ENCODE results near the gene PCBP4.

PCBP4 gene

DNA sequence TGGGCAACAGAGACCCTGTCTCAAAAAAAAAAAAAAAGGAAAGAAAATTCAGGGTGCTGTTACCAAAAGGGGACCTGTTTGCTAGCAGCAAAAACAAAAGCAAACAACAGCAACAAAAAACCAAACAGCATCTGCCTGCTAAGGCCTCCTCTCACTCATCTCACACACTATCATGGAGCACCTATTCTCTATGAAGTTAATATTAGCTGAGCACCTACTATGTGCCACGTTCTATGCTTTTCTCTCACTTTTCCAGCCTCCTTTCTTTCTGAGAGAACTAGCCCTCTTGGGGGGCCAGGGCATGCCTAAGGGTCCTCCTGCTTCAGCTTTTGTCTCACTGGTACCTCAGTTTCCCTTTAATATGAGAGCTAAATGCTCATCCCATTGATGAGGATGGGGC lies 12.5 kb downstream of the PCBP4 start:
- no peak for DNase-seq

DNA sequence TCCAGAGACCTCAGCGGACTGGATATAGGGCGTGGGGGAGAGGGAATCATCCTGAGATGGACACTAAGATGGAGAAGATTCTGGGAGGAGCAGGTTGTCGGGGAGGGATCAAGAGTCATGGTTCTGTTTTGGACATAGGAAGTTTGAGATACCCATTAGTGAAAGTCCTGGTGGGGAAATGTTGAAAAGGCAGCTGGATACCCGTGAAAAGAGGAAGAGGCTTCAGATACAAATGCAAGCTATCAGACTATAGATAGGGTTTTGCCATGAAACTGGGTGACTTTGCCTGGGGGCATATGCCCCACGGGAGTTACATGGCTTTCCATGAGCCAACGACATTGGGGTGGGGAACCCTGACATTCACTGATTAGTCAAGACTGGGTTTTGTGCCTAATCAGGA lies 13.1 kb downstream of the PCBP4 start:
- DNase-seq, result no peak

DNA sequence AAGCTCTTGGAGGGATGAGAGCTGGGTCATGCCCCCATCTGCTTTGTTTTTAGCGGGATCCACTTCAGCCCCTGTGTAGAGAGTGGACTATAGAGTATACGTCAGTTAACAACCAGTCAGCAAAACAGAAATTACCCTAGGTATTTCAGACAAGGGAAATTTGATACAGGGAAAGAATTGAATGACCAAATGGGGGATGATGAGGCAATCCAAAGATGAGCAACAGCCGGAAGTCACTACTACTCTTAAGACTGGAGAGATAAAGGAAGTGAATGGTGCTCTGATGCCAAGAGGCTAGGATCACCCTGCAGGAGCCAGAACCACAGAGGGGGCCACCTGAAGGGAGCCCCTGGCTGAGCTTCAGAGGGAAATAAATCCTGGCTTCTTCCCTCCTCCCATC lies 13.8 kb downstream of the PCBP4 start:
- peak; percentile 53 for DNase-seq

DNA sequence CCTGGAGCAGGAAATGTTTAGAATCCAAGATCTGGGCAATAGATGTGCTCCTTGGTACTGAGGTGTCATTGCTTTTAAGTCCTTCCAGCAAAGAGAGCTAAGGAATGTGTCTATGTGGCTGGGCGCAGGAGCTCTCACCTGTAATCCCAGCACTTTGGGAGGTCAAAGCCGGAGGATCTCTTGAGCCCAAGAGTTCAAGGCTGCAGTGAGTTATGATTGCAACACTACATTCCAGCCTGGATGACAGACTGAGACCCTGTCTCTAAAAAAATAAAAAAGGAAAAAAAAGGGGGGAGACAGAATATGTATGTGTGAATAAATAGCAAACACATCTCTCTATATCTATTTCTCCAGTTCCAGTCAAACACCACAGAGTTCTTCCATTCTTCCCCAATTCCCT lies 16.4 kb downstream of the PCBP4 start:
- DNase-seq, result no peak

DNA sequence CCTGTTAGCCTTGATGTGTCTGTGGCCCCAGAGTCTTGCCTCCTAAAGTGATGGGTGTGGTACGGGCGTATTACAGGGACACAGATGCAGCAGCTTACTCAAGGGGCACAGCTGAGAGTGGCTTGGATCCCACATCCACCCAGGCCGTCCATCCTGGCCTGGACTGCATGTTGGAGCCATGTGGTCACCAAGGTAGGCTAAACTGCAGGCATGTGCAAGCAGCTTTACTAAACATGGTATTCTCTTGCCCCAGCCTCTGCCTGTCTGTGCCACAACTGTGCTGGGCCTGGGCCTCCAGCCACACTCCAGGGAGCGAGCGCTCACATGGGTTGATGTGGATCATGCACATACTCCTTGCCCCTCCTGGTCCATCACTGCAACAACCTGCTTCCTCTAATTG lies 18.1 kb downstream of the PCBP4 start:
- no peak for DNase-seq

DNA sequence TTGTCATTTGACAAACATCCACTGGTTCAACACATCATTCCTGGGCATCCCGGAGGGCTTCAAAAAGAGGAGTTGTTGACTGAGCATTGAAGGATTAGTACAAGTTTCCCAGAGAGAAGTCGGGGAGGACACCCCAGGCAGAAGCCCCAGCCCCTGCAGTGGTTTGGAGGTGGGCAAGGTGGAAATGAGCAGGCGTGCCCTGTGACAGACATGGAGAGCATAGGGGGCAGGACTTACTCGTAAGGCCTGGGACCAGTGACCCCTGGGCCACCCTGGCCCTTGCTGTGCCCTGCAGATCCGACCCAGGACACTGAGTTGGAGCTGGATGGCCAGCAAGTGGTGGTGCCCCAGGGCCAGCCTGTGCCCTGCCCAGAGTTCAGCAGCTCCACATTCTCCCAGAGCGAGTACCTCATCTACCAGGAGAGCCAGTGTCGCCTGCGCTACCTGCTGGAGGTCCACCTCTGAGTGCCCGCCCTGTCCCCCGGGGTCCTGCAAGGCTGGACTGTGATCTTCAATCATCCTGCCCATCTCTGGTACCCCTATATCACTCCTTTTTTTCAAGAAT lies 19.2 kb downstream of the PCBP4 start:
- DNase-seq, result no peak

DNA sequence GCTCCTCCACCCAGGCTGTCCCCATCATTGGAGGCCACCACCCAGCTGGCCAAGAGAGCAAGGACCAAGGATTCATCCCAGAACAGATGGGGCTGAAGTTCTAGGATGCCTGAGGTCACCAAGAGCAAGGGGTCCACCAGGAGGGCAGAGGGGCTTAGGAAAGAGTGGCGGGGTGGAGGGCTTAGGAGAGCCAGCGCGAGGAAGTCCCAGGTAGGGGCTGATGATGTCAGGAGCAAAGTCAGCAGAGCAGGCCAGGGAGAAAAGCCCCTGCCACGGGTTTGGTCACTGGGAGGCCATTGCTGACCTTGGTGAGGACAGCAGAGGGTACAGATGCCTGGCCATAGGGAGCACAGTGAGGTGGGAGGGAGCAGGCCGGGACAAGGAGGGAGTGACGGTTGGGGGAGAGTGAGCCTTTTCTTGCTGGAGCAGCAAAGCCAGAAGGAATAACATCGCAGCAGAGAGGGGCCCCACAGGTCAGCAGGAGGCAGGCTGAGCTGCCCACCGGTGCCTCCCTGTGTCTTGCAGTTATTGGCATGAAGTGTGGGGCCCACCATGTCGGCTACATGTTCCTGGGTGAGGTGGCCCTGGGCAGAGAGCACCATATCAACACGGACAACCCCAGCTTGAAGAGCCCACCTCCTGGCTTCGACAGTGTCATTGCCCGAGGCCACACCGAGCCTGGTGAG lies 19.9 kb downstream of the PCBP4 start:
- DNase-seq, result no peak

DNA sequence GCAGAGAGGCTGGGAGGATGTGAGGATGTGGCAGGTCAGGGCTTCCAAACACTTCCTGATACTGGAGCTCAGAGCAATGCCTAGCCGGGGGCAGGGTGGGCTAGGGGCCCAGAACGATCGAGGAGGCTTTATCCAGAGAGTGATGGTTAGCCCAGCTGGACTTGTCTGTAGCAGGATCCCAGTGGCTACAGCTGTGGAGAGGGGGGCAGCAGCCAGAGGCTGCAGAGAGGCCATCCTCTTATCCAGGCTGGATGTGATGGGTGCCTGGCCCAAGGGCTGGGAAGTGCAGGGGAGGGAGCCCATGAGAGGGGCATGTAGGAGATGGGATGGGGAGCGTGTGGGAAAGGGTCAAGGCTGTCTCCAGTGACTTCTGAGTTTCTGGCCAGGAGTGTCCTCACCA lies 20.5 kb downstream of the PCBP4 start:
- DNase-seq, result no peak

DNA sequence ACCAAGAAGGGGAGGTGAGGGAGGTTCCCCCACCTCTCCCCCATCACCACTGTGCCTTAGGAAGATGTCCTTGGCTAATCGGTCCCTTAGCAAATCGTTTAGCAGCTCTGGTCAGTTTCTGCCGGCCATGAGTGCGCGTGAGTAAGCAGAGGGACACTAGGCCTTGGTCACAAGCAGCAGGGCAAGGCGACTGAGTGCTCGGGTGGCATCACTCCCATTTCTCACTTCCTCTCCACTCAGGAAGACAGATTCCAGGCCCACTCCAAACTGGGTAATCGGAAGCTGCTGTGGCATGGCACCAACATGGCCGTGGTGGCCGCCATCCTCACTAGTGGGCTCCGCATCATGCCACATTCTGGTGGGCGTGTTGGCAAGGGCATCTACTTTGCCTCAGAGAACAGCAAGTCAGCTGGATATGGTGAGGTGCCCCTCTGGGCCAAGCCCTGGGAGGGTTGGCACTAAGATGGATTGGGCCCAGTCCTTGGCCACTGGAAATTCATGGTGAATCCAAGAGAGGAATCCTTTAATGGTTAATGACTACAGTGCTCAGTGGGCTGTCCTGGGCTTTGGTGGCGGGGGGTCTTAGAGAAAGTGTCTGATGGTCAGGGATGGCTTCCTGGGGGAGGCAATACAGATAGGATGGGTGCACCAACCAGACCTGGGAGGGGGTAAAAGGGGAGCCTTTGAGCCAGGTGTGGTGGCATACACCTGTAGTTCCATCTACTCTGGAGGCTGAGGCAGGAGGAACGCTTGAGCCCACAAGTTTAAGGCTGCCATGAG lies 21.1 kb downstream of the PCBP4 start:
- DNase-seq, result no peak

DNA sequence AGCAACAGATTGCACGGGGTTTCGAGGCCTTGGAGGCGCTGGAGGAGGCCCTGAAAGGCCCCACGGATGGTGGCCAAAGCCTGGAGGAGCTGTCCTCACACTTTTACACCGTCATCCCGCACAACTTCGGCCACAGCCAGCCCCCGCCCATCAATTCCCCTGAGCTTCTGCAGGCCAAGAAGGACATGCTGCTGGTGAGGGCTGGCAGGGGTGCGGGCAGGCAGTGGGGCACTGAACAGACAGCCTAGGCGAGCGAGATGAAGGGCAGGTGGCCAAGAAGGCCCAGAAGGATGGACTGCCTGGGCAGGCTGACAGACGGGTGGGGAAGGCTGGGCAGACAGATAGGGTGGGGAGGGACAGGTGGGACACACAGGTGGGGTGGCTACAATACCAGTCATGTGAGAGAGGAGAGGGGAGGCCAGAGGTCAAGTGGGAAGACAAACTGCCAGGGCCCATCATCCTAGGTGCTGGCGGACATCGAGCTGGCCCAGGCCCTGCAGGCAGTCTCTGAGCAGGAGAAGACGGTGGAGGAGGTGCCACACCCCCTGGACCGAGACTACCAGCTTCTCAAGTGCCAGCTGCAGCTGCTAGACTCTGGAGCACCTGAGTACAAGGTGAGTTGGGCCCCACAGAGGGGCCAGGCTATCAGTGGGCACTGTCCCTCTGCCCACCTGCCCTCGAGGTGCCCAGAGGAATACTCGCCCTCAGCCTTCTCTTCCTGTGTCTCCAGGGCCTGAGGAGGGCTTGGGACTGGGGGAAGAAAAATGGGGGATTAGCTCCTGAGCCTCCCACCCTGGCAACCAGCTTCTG lies 22.0 kb downstream of the PCBP4 start:
- no peak for DNase-seq

DNA sequence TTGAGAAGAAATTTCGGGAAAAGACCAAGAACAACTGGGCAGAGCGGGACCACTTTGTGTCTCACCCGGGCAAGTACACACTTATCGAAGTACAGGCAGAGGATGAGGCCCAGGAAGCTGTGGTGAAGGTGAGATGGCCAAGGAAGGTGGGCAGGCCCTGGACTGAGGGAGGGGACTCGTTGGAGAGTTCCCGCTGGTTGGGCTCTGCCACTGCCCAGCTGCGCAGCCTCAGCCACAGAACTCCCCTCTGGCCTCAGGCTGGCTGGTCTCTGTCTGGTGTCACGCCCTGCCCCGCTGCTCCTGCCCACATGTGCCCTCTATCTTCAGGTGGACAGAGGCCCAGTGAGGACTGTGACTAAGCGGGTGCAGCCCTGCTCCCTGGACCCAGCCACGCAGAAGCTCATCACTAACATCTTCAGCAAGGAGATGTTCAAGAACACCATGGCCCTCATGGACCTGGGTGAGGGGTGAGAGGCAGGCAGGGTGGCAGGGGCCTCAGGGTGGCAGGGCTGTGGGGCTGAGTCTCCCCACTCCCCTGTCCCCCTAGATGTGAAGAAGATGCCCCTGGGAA lies 22.7 kb downstream of the PCBP4 start:
- no peak for DNase-seq

DNA sequence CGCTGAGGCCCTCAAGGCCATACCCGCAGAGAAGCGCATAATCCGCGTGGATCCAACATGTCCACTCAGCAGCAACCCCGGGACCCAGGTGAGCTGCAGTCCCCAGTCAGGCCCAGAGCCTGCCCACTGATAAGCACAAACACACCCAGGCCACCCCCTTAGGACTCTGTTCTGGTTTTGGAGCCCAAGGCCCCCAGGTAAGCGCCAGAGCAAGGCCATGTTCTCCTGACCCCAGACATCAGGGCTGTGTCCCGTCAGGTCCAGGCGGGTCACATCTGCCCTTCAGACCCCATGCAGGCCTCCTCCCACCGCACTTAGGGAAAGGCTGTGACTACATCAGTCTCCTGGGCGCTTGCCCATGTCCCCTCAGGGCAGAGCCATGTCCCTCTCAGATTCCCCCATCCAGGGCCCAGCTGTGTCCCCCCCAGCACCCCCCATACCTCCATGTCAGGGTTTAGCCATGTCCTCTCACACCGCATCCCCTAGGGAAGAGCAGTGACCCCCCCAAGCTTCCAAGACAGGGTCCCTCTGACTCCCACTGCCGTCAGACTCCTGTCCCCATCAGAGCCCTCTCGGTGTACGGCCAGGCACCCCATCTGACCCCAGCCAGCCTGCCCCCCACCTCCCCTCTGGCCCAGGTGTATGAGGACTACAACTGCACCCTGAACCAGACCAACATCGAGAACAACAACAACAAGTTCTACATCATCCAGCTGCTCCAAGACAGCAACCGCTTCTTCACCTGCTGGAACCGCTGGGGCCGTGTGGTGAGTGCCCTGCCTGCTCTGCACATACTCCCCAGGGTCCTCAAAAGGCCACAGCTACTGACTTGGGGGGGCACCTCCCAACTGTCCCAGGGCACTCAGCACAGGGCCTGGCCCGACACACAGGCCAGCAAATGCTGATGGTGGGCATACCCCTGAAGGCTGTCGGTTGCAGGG lies 23.5 kb downstream of the PCBP4 start:
- no peak for DNase-seq

DNA sequence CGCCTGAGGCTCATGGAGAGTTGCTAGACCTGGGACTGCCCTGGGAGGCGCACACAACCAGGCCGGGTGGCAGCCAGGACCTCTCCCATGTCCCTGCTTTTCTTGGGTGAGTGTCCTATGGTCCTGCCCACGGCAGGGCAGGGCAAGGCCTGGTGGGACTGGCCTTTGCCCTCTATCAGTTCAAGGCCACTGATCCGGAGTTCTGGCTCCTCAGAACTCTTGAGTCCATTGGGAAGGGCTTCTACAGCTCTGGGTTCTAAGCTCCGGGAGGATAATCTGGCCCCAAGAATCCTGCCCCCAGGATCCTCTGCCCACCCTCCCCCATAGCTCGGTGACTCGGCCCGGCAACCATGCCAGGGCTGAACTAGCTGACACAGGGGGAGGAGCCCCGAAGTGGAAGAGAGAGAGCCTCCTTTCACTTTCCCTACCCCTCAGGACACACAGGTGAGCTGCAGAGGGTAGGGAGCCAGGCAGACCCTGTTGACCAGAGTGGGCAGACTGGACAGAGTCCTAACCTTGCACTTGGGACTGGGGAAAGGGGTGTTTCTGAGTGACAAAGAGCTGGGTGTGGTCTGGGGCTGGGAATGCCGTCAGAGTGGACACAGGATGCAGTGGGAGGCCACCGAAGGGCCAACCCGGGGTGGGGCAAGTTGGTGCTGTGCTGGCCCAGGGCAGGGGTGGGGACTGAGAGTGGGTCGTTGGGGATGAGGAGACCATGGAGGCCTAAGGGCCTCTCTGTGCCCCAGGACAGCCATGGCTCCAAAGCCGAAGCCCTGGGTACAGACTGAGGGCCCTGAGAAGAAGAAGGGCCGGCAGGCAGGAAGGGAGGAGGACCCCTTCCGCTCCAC lies 24.4 kb downstream of the PCBP4 start:
- DNase-seq, result peak; percentile 55

DNA sequence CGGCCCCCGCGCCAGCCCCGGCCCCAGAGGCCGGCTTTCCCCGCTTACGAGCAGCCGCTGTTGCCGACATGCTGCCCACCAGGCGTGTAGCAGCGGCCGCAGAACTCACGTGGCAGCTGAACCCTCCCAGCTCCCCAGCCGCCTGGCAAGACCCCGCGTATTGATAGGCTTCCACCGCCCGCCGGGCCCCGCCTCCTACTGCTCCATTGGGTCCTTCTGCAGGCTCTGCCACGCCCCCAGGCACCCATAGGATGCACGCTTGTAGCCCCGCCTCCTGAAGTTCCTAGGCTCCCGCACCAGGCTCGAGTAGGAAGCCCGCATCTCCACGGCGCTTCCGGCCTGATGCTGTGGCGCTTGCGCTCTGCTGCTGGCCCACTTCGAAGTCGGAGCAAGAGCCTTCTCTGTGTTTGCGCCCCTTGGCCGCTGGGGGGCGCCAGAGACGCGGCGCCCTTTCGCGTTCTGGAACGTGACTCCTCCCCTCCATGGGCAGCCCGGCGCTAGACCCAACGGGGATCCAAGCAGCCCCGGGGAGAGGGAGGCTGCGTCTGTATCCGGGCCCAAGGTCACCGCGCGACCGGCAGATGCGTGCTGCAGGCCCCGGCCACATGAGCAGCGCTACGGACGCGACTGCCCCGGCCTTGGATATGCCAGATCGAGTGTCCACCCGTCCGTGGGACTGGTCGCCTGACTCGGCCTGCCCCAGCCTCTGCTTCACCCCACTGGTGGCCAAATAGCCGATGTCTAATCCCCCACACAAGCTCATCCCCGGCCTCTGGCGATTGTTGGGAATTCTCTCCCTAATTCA lies 25.3 kb downstream of the PCBP4 start, which contains the start of the genes PARP3 and RRP9:
TSS of gene PARP3 (plus strand) at position 566 of the 805 bp plus-strand sequence. CDS start 993 bp downstream, outside the sequence.
TSS of gene RRP9 (minus strand) at position 107 of the 805 bp plus-strand sequence. CDS start at position 70, 37 bp downstream.
- peak; percentile 100 for DNase-seq

DNA sequence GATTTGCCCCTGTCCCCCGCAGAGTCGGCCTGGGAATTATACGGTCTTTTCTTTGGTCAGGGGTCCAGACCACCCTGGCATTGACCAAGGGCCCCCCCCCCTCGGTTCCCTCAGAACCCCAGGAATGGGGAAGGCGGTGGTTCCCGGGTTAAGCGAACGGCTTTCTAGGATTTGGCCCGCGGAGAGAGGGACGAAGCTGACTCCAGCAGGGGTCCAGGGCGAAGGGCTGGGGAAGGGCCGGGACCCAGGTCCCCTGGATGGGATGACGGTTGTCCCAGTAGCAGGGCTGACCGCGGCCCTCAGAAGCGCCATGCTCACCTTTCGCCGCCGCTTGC lies 25.8 kb downstream of the PCBP4 start:
- DNase-seq, result no peak

DNA sequence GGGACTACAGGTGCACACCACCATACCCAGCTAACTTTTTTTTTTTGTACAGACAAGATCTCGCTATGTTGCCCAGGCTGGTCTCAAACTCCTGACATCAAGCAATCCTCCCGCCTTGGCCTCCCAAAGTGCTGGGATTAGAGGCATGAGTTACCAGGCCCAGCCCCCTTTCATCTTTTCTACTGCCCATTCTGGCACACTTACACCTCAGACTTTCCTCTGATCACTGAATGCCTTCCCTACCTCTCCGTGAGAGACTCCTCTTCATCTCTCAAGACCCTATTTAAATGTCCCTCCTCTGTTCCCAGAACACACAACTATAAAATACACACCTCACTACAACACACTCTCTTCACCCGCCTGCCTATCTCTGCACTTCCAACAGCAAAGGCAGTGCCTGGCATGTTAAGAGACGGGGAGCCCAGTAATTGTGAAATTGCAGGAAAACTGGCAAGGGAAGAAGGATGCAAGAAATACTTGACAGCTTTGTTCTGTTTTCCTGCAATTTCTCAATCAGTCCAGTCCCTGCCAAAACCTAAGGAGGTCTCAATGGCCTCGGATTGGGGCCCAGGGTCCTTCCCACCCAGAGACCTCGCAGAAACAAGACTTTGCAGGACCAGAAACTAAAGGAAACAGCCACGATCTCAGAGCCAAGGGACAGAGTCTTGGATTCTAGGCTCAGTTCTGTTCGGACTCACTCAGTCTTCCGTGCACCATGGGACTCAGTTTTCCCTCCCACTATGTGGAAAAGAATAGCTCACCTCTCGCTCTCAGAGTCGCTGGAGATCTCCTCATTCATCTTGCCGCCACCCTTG lies 26.4 kb downstream of the PCBP4 start:
- DNase-seq, result no peak

DNA sequence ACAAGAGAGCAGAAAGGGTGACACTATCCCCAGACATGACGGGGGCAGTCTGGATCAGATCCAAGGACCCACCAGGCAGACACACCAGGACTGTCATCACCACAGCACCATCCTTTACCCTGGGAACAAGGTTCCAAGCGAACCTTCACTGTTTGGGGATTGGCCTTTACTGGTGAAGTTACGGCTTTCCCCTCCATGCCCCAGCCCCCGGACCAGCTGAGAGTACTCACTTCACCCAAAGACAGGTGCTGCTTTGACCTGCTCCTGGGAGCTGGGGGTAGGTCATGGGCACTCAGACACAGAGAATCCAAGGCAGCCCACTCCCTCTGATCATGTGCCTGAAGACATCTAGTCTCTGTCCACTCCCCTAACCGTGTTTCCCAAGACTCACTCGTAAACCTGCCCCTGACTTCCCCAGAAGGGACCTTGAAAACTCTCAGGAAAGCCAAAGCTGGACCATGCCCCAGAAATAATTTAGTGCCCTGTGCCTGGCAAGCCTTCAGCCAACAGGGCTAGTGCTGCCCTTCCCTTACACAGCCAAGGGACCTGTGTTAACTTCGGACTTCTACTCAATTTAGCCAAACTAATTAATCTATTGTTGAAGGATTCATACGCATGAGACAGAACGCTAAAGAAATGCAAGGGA lies 28.4 kb downstream of the PCBP4 start:
- no peak for DNase-seq

Measured in NCI-H82 (cell line).